Activated T-cell treated with anti-CD3 and anti-CD28 coated beads, Interleukin-2, amount 50 U/mL, for 1 hour (primary cell): ENCODE measurements around the gene VWA2.
"Not testable (repeated sequence)": the region's sequence is repeated elsewhere in the genome, so short reads cannot be mapped to it uniquely, and the experiment has no call there.

ENCODE experiments used
- DNase-seq: peaks from one replicate; pipeline ENCODE4 v3.0.0-alpha.2; 2020

VWA2 gene

DNA sequence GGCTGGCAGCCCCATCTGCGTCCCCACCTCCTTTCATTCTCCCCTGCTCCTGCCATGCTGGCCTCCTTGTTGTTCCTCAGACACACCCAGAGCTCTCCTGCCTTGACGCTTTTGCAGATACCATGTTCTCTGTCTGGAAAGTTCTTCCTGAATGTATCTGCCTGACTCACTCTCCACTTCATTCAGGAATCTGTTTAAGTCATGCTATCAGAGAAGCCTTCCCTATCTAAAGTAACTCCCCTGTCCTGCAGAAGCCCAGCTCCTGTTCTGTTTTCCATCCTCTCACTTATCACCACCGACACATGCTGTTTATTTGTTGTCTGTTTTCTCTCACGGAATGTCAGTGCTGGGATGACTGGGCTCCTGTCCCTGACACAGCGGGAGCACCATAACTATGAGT lies 83.3 kb downstream of the VWA2 start:
- no peak for DNase-seq

DNA sequence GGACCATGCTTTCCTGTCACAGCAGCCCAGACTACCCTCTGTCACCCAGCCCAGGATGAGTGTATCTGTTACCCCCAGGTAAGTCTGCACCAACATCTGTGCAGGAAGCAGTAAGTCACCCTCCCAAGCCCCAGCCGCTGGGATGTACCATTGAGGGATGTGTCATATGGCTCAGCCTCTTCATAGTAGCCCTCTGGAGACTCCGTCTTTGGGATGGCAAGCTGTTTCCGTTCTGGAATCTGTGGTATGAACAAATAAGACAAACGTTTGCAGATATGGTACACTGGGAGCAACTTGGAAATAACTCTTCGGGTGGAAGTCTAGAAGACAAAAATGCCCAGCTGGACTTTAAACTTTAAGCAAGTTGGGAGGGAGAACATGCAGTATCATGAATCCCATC lies 84.0 kb downstream of the VWA2 start:
- no peak for DNase-seq

GRCh38 chr10:114326795-114327194 lies 87.7 kb downstream of the VWA2 start:
- no peak for DNase-seq

DNA sequence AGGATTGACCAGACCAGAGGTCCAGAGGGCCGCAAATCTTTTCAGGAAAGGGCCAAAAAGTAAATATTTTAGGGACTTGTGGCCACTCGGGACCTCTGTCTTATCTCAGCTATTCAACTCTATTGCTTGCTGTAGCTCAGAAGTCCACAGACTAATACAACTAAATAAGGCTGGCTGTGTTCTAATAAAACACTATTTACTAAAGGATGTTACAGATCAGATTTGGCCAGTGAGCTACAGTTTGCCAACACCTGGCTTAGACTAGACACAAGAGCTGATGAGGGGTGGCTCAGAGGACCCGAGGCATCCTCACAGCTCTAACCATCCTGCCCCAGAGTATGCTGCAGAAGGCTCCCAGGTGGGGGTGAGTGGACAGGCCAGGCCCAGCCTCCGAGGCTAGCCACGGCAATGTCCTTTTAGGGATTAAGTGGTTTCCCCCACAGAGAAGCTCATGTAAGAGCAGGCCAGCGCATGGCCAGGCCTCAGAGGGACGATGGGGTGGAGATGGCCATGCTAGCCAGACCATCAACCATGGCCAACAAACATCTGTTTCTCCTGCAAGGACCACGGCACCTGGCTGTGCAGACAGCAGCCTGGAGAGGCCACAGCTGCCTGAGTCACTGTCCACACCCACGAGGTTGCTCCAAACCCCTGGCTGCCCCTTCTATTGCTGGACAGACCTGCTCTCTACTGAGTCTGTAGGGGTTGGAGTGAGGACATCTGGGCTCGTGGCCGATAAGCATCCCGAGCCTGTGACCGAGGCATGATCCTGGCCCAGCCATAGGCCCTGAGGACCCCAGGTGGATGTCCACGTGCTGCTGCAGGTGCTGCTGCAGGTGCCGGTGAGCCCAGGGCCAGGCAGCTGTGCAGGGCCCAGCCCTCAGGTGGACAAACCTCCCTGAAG lies 88.7 kb downstream of the VWA2 start:
- DNase-seq, result no peak

DNA sequence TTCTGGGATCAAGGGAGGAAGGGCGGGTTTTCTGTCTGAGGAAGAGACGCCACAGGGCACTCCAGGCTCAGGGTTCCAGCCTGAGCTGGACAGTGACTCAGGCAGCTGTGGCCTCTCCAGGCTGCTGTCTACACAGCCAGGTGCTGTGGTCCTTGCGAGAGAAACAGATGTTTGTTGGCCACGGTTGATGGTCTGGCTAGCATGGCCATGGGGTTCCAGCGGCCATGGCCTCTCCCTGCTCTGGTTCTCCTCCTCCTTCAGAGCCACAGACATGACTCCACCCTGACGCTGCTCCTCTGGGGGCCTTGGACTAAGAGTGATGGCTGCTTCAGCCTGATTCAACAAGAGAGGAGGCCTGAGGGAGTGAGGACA lies 89.4 kb downstream of the VWA2 start:
- no peak for DNase-seq

DNA sequence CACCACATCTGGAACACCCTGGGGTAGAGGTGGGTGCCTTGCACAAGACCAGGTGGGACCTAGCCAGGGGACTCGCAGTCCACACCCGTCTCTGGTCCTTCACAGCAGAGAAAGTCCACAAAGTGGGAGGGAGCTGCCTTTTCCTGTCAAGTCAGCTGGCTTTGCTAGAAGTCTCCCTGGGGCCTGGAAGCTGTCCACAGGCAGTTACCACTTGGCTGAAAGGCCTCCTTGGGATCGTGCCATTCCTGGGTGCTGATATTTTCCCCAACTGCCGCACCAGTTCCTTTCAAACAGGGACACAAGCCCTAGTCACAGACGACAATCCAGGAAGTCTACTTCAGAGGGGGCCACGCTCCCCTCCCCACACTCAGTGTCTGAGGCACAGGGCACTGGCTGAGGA lies 89.8 kb downstream of the VWA2 start:
- DNase-seq, result no peak

DNA sequence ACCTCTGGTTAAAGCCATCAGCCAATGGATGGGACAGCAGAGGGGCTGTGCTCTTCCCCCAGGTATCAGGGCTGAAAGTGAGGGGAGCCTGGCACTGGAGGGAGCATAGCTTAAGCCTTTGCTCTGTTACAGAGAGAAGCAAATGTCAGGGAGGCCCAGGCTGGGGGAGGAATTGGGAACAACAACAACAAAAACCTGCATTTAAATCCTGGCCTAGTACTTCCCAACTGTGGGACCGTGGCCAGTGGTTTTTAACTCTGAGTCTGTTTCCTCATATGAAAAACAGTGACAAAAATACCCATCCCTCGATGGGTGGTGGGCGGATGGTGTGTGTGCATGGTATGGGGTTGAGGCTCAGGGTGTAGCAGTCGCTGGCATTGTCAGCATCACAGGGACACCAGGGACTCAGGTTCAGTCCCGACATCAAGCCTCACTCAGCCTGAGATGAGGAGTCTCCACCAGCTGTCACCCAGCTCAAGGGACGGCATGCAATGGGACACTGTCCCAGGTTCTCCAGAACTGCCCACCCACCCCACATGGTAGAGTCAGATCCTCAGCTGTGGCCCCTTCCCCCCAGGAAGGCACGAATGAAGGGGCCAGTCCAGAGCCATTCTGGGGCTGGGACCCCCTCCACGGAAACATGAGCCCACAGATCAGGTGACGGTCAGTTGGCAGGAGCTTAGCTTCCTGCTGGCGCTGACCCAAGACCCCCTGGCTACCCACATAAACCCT lies 90.7 kb downstream of the VWA2 start:
- no peak for DNase-seq

DNA sequence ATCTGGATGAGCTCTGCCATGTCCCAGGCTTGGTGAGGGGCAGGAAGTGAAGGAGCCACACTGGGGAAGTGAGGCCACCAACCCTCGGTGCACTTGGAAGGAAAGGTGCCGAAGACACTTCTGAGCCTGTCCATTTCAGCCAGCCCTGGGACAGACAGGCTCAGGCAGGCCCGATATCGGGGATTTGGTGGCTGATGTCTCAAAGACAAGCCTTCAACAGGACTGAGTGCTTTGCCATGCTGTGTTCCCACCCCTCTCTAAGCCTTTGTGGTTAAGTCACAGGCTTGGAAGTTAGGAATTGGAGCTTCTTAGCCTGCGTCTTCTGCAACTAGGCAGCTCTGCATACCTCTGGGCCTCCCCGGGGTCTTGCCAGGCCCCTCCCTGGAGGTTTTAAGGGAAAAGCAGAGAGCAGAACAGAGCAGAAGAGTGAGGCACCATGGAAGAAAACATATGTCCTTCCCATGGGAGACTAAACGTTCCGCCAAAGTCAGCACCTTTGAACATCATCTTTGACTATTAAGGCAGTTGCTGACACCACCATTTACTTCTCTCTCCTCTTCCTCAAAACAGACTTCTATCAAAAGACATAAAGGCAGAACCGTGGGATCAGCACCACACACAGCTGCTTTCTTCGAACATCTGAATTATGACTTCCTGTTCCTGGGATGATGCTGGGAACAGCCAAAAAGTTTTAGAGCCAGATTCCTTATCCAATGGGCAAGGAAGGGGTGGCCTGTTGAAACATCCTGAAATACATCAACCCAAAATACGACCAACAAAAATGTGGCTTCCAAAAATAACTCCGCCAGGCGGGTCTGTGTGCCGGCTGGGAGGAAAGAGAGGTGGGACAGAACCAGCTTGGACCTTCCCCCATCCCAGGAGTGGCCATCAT lies 93.5 kb downstream of the VWA2 start:
- DNase-seq, result no peak

- not testable (repeated sequence) for DNase-seq
These were observed 94.4 kb downstream of the VWA2 start for GRCh38 chr10:114333441-114333840.

GRCh38 chr10:114334301-114334700 lies 95.2 kb downstream of the VWA2 start:
- no peak for DNase-seq

DNA sequence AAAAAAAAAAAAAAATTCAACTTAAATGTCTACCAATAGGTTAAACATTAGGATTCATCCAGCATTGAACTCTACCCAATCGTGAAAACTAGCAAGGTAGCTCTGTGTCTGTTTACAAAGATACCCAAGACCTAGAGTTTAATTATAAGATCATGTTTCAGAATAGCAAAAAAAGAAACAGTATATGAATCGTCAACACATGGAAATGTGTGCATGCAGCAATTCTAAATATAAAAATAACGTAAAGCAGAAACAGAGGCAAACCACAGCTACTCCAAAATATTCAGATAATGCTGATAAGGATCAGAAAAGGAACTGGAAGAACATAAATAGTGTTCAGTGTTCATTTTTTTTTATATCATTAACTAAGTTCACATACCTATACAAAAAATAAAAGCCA lies 96.6 kb downstream of the VWA2 start:
- DNase-seq, result no peak

- DNase-seq, result no peak
These were observed 97.9 kb downstream of the VWA2 start for GRCh38 chr10:114336823-114337509.

GRCh38 chr10:114337510-114338462 lies 98.7 kb downstream of the VWA2 start:
- DNase-seq, result no peak

DNA sequence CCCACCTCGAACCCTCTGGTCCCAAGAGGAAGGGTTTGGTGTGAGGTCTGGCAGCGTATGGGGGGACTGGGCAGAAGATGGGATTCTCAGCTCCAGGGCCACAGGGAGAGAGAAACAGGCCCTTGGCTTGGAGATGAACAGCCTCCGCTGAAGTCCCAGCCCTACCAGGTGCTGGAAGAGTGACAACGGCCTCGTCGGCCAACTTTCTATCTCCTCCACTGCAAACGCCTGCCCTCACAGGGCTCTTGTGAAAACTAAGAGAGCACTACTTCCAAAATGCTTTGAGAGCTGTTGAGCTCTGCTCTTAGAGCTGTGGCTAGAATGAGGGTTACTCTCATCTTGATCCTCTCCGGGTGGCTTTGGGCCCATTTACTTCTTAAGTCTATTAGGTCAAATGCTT lies 101.8 kb downstream of the VWA2 start:
- no peak for DNase-seq
